HG03342 (cell line): Measurements from ENCODE around the gene RCBTB2.
"Not testable (repeated sequence)": the region's sequence is repeated elsewhere in the genome, so short reads cannot be mapped to it uniquely, and the experiment has no call there.

Source experiments
- ATAC-seq: cut with Tn5 transposase; IDR thresholded peaks from one replicate; pipeline ENCODE4 v1.9.1; 2021; ENCODE audit warnings: mild to moderate bottlenecking, moderate library complexity; ENCODE audit not compliant: unreplicated experiment

The RCBTB2 gene

DNA sequence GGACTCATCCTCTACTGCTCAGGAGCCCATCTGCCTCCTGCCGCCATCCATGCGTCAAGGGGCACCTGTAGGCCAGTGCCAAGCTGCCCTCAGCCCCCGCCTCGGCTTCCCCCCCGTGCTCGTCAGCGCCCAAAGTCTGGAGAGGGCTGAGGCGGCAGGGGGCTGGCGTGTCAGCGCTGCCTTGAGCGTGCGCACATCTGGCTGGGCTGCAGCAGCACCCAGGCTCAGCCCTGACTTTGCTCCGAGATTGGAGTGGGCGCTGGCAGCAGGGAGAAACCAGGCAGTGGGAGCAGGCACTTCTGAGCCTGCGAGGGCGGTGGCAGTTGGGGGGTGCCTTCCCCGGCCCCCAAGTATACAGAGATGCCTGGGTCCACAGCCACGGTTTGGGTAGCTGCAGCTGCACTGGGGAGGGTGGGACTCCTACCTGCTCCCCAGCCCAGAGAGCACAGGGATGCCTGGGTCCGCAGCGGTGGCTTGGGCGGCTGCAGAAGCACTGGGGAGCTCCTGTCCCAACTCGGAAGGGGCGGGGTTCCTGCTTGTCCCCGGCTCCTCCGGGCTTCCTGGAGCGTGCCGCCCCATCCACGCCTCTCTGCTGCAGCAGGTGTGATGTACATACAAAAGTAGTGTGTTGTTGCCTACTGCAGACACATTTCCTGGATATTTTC, 75.2 kb downstream of the RCBTB2 start:
- ATAC-seq = no peak

DNA sequence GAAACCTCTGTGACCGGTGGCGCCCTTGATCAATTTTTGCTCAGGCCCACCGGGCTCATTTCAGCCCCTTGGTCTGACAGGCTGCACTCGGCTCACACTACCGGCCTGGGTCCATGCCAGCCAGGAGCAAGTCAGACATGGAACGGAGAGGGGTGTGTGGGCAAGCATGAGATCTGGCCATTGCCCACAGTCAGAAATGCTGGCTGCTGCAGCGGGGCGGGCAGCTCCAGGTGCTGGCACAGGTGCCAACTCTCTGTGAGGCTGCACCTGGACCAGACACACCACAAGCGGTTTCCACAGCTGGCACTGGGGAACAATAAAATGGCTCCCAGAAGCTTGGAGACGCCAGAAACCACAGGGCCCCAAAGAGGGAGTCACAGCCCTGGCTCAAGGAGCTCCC, 76.3 kb downstream of the RCBTB2 start:
- no peak for ATAC-seq

DNA sequence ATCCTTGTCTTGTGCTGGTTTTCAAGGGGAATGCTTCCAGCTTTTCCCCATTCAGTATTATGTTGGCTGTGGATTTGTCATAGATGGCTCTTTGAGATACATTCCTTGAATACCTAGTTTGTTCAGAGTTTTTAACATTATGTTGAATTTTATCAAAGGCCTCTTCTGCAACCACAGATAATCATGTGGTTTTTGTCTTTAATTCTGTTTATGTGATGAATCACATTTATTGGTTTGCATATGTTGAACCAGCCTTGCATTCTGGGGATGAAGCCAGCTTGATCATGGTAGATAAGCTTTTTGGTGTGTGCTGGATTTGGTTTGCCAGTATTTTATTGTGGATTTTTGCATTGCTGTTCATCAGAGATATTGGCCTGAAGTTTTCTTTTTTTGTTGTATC, 81.7 kb downstream of the RCBTB2 start:
- not testable (repeated sequence) for ATAC-seq

DNA sequence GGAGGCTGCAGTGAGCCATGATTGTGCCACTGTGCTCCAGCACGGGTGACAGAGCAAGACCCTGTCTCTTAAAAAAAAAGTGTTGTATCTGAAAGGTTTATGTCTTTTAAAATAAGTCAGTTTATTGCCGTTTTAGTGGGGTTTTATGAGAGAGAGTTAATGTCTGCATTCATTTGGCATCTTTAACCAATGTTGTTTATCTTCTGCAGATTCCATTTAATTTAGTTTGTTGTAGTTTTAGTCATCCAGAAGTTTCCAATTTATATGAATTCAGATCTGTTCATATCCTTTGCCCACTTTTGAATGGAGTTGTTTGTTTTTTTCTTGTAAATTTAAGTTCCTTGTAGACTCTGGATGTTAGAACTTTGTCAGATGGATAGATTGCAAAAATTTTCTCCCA, 83.2 kb downstream of the RCBTB2 start:
- ATAC-seq = no peak

DNA sequence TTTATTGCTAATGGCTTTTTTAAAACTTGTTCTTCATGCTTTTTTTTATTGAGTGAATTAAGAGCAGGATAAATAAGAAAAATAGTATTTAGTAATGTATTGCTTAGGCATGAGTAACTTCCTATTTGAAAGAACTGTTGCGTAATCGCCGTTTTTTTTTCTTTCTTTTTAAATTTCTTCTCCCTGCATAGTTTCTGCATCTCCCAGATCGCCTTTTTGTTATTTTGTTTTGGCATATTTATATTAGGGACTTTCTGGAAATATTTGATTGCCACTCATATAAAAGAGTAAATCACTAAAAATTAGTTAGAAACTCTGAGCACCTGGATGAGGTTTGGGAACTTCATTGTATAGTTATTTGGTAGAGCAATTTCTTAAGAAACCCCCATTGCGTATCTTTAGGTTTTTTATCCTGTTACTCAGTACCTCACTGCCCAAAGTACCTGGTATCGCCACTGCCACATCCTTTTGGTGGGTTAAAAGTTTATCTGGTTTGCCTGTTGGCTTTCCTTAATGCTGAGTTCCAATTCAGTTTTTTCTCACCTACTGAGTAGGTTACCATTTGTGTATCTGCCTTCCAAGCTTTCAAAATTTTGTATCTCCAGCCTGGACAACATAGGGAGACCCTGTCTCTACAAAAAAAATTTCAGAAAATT, 83.8 kb downstream of the RCBTB2 start:
- ATAC-seq = no peak

DNA sequence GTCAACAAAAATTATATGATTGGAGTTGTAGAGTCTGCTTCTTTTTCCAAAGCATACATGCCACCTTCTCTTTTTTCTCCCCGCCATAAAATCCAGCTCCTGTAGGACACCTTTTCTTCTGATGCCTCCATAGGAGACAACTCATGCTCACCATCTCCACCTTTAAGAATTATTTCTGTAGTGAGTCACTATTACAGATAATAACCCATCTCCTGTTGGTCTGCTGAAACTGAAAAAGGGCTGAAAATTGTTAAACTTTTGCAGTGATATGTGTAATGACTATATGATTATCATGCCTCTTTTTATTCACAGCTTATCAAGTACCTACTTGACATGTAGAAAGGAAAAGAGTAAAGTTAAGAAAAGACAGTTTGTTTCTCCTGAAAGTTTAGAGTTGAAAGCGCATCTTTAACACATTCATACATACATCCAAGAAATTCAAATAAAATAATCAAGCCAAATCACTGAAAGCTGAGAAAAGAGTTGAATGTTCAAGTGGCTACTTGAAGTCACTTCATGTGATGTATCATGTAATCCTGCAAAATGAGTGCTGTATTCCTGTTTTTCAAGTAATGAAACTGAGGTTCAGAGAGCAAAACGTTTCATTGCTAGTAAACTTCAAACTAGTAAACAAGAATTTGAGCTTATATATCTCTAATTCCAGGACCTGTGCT, 84.5 kb downstream of the RCBTB2 start:
- no peak for ATAC-seq

DNA sequence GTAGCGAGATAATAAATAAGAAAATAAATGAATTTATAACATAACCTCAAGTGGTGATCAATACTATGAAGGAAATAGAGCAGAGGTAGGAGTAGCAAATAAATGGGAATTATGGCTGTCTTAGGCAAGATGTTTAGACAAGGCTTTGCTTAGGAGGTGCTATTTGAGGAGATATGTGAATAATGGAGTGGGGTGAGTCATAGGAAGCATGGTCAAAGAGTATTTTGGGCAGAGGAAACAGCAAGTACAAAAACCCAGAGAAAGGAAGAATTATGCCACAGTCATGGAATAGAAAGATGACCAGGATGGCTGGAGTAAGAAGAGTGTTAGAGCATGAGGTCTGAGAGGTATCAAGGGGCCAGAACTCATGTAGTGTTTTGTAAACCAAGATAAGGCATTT, 86.4 kb downstream of the RCBTB2 start:
- no peak for ATAC-seq

DNA sequence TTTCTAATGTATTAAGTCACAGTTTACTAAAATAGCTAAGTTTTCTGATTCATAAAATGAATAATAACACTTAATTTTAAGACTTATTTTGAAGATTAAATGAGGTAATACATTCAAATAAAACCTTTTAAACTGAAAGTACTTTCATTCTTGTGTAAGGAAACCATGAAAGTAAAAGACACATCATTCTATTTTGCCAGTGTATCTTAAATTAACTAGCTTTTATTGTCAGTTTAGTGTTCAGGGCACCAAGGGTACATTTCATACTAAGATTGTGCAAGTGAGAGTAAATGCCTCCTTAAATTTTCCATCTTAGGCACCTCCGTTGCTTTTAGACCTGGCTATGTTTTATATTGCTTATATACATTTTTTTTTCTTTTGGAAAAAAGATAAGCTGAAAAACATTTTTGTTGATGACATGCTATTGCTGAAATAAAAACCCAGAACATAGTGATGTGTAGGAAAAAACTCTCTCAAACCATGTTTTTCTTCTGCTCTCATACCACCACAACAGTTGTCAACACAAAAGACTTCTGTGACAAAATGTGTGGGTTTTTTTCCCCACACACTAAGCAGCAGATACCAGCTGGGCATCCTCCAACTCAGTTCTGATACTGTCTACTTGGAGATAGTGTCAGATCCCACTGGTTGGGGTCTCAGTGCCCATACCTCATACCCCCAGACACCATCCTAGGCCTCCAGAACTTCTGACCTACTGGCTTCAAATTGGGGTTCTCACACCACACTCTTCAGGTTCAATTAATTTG, 89.3 kb downstream of the RCBTB2 start:
- ATAC-seq = no peak
